ENCODE results near the gene PTGIS. TPM values are rescaled to one million over a fixed set of nuclear protein-coding genes. Genes with fewer than 3 reads are reported as not detected.

The PTGIS gene
- total RNA-seq, 2 donors from 2014 or later = 9.9 to 10.9 TPM

DNA sequence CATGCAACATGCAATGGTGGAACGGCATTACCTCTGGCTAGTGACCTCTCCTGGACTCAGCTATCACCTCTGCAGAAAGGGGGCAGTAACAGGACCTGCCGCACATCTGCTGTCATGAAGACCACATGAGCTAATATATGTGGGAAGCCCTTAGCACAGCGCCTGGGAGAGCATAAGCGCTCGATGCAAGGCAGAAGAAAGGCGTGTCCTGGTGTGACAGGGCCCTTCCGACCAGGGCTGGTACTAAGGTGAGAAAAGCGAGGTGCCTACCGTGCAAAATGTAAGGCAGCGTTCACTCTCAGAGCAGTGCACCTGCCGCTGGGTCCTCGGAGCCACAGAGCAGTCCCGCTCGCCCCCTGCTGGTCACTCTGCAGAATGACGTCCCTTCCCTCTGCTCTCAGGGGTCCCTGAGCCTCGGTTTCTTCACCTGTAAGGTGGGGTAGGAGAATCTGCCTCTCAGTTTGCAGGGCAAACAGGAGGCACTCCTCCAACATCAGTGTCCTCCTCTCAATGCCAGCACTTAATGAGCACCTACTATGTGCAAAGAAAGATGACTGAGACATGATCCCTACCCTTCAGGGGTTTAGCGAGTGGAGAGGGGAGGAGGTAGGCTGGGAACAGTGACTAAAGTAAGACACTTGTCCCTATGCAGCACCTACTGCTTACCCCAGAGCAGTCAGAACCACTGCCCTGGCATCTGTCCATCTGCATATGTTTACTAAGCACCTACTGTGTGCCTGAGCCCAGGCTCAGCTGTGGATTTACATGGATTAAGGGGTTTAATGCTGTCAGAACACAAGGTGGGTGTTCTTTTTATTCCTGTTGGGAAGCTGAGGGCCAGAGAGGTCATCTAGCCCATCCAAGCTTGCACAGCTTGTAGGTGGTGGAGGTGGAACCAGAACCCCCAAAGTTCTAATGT lies 41.1 kb upstream of the PTGIS start:
- 6 to 13% methylated on average over 11 to 17 of the region's 17 CpGs for whole genome bisulfite sequencing, 2 donors
- intact Hi-C loops (cut with DNase I) = loop anchor here (5.0 to 10.0 kb wide), 2 partner anchors 67 to 274 kb away; no protein-coding TSS in a partner anchor
- DNase-seq = peak; percentile 68 to 78 (median 78)
- ATAC-seq = peak; percentile 68
- Histone ChIP-seq H3K4me1 (peaks cover 16% of the 10 kb centered on the region), H3K27ac (no peak overlapping the region), H3K27me3 (no peaks in the 10 kb centered on the region), H3K9me3 (no peaks in the 10 kb centered on the region), H3K4me3 (no peak overlapping the region), H3K36me3 (replicated peaks in 1 of 2; ENCODE audit: insufficient read depth in 1 of 2, low read depth in 2 of 2) (no peaks in the 10 kb centered on the region)
- TF ChIP-seq, protein P1, sequence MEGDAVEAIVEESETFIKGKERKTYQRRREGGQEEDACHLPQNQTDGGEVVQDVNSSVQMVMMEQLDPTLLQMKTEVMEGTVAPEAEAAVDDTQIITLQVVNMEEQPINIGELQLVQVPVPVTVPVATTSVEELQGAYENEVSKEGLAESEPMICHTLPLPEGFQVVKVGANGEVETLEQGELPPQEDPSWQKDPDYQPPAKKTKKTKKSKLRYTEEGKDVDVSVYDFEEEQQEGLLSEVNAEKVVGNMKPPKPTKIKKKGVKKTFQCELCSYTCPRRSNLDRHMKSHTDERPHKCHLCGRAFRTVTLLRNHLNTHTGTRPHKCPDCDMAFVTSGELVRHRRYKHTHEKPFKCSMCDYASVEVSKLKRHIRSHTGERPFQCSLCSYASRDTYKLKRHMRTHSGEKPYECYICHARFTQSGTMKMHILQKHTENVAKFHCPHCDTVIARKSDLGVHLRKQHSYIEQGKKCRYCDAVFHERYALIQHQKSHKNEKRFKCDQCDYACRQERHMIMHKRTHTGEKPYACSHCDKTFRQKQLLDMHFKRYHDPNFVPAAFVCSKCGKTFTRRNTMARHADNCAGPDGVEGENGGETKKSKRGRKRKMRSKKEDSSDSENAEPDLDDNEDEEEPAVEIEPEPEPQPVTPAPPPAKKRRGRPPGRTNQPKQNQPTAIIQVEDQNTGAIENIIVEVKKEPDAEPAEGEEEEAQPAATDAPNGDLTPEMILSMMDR (IDR thresholded peaks at IDR 0.05) = peak; percentile 83 to 96 (median 93)
- TF ChIP-seq POLR2A (IDR thresholded peaks at IDR 0.05) = no peak

GRCh38 chr20:49607568-49607967 lies 39.6 kb upstream of the PTGIS start:
- H3K27ac ChIP-seq = no peak overlapping the region
- 80 to 83% methylated on average over 1 of the region's 1 CpG for WGBS, 2 donors
- DNase-seq (no peak), ATAC-seq (no peak)
- intact Hi-C loops (cut with DNase I) = loop anchor here (5.0 to 10.0 kb wide), 2 partner anchors 65 to 273 kb away; no protein-coding TSS in a partner anchor
- no peaks in the 10 kb centered on the region for H3K36me3 ChIP-seq (replicated peaks in 1 of 2; ENCODE audit: insufficient read depth in 1 of 2, low read depth in 2 of 2)
- peaks cover 16% of the 10 kb centered on the region for H3K4me1 ChIP-seq
- no peak overlapping the region for H3K4me3 ChIP-seq
- H3K9me3 ChIP-seq = no peaks in the 10 kb centered on the region
- TF ChIP-seq, protein P1 (IDR thresholded peaks at IDR 0.05) = no peak
- TF ChIP-seq POLR2A (IDR thresholded peaks at IDR 0.05) = no peak
- no peaks in the 10 kb centered on the region for H3K27me3 ChIP-seq

DNA sequence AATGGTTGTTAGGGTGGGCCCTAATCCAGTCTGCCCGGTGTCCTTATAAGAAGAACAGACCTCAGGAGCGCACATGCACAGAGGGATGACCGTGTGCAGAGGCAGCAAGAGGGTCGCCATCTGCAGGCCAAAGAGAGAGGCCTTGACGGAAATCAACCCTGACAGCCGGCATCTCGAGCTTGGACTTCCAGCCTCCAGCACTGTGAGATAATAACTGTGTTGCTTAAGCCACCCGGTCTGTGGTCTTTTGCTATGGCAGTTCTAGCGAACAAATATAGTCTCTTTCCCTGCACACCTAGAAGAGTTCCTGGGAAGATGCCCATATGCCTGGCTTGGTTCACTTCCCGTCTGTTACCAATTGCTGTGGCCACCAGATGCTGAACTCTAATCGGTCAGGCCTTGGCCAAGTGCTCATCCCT lies 35.3 kb upstream of the PTGIS start:
- intact Hi-C loops (cut with DNase I) = loop anchor here (10.0 kb wide), 1 partner anchor 268 kb away; no protein-coding TSS in a partner anchor

GRCh38 chr20:49602345-49603208 lies 34.6 kb upstream of the PTGIS start:
- TF ChIP-seq, protein P1 (IDR thresholded peaks at IDR 0.05) = no peak
- TF ChIP-seq POLR2A (IDR thresholded peaks at IDR 0.05) = no peak
- DNase-seq = no peak
- Histone ChIP-seq H3K9me3 (no peaks in the 10 kb centered on the region), H3K4me3 (no peak overlapping the region), H3K36me3 (replicated peaks in 1 of 2; ENCODE audit: insufficient read depth in 1 of 2, low read depth in 2 of 2) (no peaks in the 10 kb centered on the region), H3K27me3 (no peaks in the 10 kb centered on the region), H3K4me1 (no peaks in the 10 kb centered on the region), H3K27ac (no peak overlapping the region)
- ATAC-seq = no peak
- 84 to 87% methylated on average over 9 of the region's 9 CpGs for WGBS, 2 donors
- intact Hi-C loops (cut with DNase I) = loop anchor here (10.0 kb wide), 1 partner anchor 268 kb away; no protein-coding TSS in a partner anchor

More for the DNA sequence above, 35.3 kb upstream of the PTGIS start:
- Histone ChIP-seq H3K4me1 (no peaks in the 10 kb centered on the region), H3K27ac (no peak overlapping the region), H3K4me3 (no peak overlapping the region), H3K9me3 (no peaks in the 10 kb centered on the region), H3K27me3 (no peaks in the 10 kb centered on the region), H3K36me3 (replicated peaks in 1 of 2; ENCODE audit: insufficient read depth in 1 of 2, low read depth in 2 of 2) (no peaks in the 10 kb centered on the region)
- no peak for TF ChIP-seq POLR2A (IDR thresholded peaks at IDR 0.05)
- TF ChIP-seq, protein P1 (IDR thresholded peaks at IDR 0.05) = peak in 1 of 7 experiments; percentile 12
- 60 to 76% methylated on average over 6 to 11 of the region's 11 CpGs for WGBS, 2 donors
- peak in 2 of 4 donors; percentile 37 to 50 for DNase-seq
- ATAC-seq = no peak

All from body of pancreas (tissue), 4 donors.